ENCODE results near the gene VAPA.

Gene VAPA

DNA sequence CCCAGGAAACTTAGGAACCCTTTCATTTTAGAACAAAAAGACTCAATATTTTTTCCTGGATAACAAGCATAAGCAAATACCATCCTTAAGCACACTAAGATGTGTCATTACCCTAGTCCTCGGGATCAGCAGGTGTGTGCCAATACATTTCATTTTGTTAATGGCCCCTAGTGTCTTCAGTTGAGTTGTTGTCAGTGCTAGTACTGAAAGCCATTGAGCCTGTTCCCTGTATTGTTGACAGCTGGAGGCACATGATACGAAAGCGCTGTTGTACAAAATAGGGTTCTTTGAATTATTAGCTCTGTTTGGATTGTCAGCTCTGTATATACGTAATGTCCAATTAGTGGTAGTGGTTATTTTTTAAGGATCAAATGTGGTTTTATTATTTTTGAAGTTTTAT lies 29.5 kb downstream of the VAPA start:
- no peak for TF ChIP-seq EZH2phosphoT487 (IDR thresholded peaks at IDR 0.05; ENCODE audit: borderline replicate concordance)
- TF ChIP-seq, protein P1, sequence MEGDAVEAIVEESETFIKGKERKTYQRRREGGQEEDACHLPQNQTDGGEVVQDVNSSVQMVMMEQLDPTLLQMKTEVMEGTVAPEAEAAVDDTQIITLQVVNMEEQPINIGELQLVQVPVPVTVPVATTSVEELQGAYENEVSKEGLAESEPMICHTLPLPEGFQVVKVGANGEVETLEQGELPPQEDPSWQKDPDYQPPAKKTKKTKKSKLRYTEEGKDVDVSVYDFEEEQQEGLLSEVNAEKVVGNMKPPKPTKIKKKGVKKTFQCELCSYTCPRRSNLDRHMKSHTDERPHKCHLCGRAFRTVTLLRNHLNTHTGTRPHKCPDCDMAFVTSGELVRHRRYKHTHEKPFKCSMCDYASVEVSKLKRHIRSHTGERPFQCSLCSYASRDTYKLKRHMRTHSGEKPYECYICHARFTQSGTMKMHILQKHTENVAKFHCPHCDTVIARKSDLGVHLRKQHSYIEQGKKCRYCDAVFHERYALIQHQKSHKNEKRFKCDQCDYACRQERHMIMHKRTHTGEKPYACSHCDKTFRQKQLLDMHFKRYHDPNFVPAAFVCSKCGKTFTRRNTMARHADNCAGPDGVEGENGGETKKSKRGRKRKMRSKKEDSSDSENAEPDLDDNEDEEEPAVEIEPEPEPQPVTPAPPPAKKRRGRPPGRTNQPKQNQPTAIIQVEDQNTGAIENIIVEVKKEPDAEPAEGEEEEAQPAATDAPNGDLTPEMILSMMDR (conservative IDR thresholded peaks at IDR 0.05; ENCODE audit: low read length), result no peak
- no peaks in the 10 kb centered on the region for H3K9me3 ChIP-seq (ENCODE audit: insufficient read depth, low read depth, low read length)
- H3F3A ChIP-seq (ENCODE audit: low read depth), result no peaks in the 10 kb centered on the region
- H3K4me1 ChIP-seq (ENCODE audit: insufficient read depth, low read length, poor library complexity, severe bottlenecking), result no peaks in the 10 kb centered on the region
- no peaks in the 10 kb centered on the region for H3K27me3 ChIP-seq (ENCODE audit: insufficient read depth, low read length, poor library complexity, severe bottlenecking)
- peaks cover 26% of the 10 kb centered on the region for H3K79me2 ChIP-seq (ENCODE audit: insufficient read depth, low read length)
- H3K4me2 ChIP-seq (ENCODE audit: low read depth, low read length, poor library complexity, severe bottlenecking), result no peak overlapping the region
- H3K9me2 ChIP-seq (replicated peaks; ENCODE audit: low read depth, low read length), result no peaks in the 10 kb centered on the region
- H2AFZ ChIP-seq (ENCODE audit: low read length), result no peak overlapping the region
- no peak overlapping the region for H3K4me3 ChIP-seq (ENCODE audit: low read length, poor library complexity, severe bottlenecking)
- H3K36me3 ChIP-seq (ENCODE audit: insufficient read depth, low read length), result peaks cover 92% of the 10 kb centered on the region
- H3K9ac ChIP-seq (ENCODE audit: low read depth, low read length, poor library complexity, severe bottlenecking), result no peak overlapping the region
- peaks cover 33% of the 10 kb centered on the region for H4K20me1 ChIP-seq (ENCODE audit: insufficient read depth, low read length, poor library complexity, severe bottlenecking)

DNA sequence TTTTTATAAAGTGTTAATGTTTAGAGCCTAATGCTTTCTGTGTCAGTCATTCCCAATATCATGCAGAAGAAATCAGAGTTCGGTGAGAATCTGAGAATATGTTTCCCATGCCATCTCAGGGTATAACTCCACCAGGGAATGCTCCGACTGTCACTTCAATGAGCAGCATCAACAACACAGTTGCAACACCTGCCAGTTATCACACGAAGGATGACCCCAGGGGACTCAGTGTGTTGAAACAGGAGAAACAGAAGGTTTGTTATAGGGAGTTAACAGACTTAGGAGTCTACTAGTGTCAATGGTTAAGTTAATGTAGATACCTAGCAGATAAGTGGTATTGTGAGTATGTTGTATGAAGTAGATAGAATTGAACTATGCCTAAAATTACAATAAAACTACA lies 31.0 kb downstream of the VAPA start:
- Histone ChIP-seq H3K9ac (ENCODE audit: low read depth, low read length, poor library complexity, severe bottlenecking) (no peak overlapping the region), H3K79me2 (ENCODE audit: insufficient read depth, low read length) (peaks cover 22% of the 10 kb centered on the region), H3F3A (ENCODE audit: low read depth) (no peaks in the 10 kb centered on the region), H3K4me3 (ENCODE audit: low read length, poor library complexity, severe bottlenecking) (no peak overlapping the region), H3K27me3 (ENCODE audit: insufficient read depth, low read length, poor library complexity, severe bottlenecking) (no peaks in the 10 kb centered on the region), H3K4me2 (ENCODE audit: low read depth, low read length, poor library complexity, severe bottlenecking) (no peak overlapping the region), H3K9me3 (ENCODE audit: insufficient read depth, low read depth, low read length) (no peaks in the 10 kb centered on the region), H4K20me1 (ENCODE audit: insufficient read depth, low read length, poor library complexity, severe bottlenecking) (peaks cover 24% of the 10 kb centered on the region), H2AFZ (ENCODE audit: low read length) (no peak overlapping the region), H3K36me3 (ENCODE audit: insufficient read depth, low read length) (peaks cover 85% of the 10 kb centered on the region), H3K4me1 (ENCODE audit: insufficient read depth, low read length, poor library complexity, severe bottlenecking) (no peaks in the 10 kb centered on the region), H3K9me2 (replicated peaks; ENCODE audit: low read depth, low read length) (no peaks in the 10 kb centered on the region)
- TF ChIP-seq, protein P1 (conservative IDR thresholded peaks at IDR 0.05; ENCODE audit: low read length), result no peak
- no peak for TF ChIP-seq EZH2phosphoT487 (IDR thresholded peaks at IDR 0.05; ENCODE audit: borderline replicate concordance)

DNA sequence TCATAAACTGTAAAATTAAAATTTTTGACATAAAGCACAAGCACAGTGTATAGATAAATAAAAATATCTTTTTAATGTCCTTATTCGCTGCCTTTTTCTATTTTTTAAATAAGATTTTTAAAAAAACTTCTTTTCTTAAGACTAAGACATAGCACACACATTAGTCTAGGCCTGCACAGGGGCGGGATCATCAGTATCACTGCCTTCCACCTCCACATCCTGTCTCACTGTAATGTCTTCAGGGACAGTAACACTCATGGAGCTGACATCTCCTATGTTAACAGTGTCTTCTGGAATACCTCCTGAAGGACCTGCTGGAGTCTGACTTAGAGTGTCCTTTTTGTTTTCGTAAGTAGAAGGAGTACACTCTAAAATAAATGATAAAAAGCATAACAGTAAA lies 33.0 kb downstream of the VAPA start:
- Histone ChIP-seq H3F3A (ENCODE audit: low read depth) (no peaks in the 10 kb centered on the region), H3K9ac (ENCODE audit: low read depth, low read length, poor library complexity, severe bottlenecking) (no peak overlapping the region), H3K36me3 (ENCODE audit: insufficient read depth, low read length) (peaks cover 74% of the 10 kb centered on the region; the same call in 1 of the 2 replicates), H3K4me1 (ENCODE audit: insufficient read depth, low read length, poor library complexity, severe bottlenecking) (no peaks in the 10 kb centered on the region), H4K20me1 (ENCODE audit: insufficient read depth, low read length, poor library complexity, severe bottlenecking) (peaks cover 12% of the 10 kb centered on the region), H3K27me3 (ENCODE audit: insufficient read depth, low read length, poor library complexity, severe bottlenecking) (no peaks in the 10 kb centered on the region), H3K9me2 (replicated peaks; ENCODE audit: low read depth, low read length) (no peaks in the 10 kb centered on the region), H3K4me3 (ENCODE audit: low read length, poor library complexity, severe bottlenecking) (no peak overlapping the region), H3K9me3 (ENCODE audit: insufficient read depth, low read depth, low read length) (no peaks in the 10 kb centered on the region), H3K4me2 (ENCODE audit: low read depth, low read length, poor library complexity, severe bottlenecking) (no peak overlapping the region), H3K79me2 (ENCODE audit: insufficient read depth, low read length) (peaks cover 16% of the 10 kb centered on the region), H2AFZ (ENCODE audit: low read length) (no peak overlapping the region)
- TF ChIP-seq, protein P1 (conservative IDR thresholded peaks at IDR 0.05; ENCODE audit: low read length), result no peak
- TF ChIP-seq EZH2phosphoT487 (IDR thresholded peaks at IDR 0.05; ENCODE audit: borderline replicate concordance), result no peak

All from Loucy (cell line).